GM19239 (cell line): ENCODE measurements around the gene MAN1C1.
A peak's percentile ranks its signal among the peaks of the same experiment; 100 is the strongest.
"Not testable (repeated sequence)": the region's sequence is repeated elsewhere in the genome, so short reads cannot be mapped to it uniquely, and the experiment has no call there.

ENCODE experiments used
- DNase-seq: peaks from one replicate; pipeline ENCODE4 v3.0.0; 2011; ENCODE audit warnings: low spot score; ENCODE audit not compliant: insufficient read length
- FAIRE-seq: peaks from 2 replicates; lab custom pipeline; 2011; peaks lifted over from hg19 to GRCh38; lab: Jason Lieb, UNC

MAN1C1 gene

GRCh38 chr1:25690396-25690956 is 73.9 kb downstream of the MAN1C1 start:
- DNase-seq (no peak), FAIRE-seq (no peak)

- no peak for FAIRE-seq
- no peak for DNase-seq
Observed at GRCh38 chr1:25691211-25691610, 74.6 kb downstream of the MAN1C1 start.

- FAIRE-seq (peak; percentile 23), DNase-seq (peak; percentile 45)
Observed at GRCh38 chr1:25692560-25692959, 76.0 kb downstream of the MAN1C1 start.

GRCh38 chr1:25694167-25695007 is 77.8 kb downstream of the MAN1C1 start:
- no peak for FAIRE-seq

GRCh38 chr1:25695090-25695770 is 78.6 kb downstream of the MAN1C1 start:
- FAIRE-seq (no peak), DNase-seq (no peak)

More at GRCh38 chr1:25694167-25695007, 77.8 kb downstream of the MAN1C1 start:
- DNase-seq, result no peak

GRCh38 chr1:25695771-25696311 is 79.2 kb downstream of the MAN1C1 start:
- FAIRE-seq (no peak), DNase-seq (no peak)

GRCh38 chr1:25696643-25697042 is 80.1 kb downstream of the MAN1C1 start:
- DNase-seq, FAIRE-seq: not testable (repeated sequence)

GRCh38 chr1:25697435-25698217 is 81.0 kb downstream of the MAN1C1 start:
- FAIRE-seq (no peak), DNase-seq (no peak)

GRCh38 chr1:25698252-25698651 is 81.7 kb downstream of the MAN1C1 start:
- FAIRE-seq (no peak), DNase-seq (no peak)

GRCh38 chr1:25699059-25699458 is 82.5 kb downstream of the MAN1C1 start:
- DNase-seq, FAIRE-seq: not testable (repeated sequence)

GRCh38 chr1:25699500-25700143 is 83.0 kb downstream of the MAN1C1 start:
- no peak for DNase-seq
- no peak for FAIRE-seq

- FAIRE-seq (no peak), DNase-seq (no peak)
Observed at GRCh38 chr1:25700144-25700523, 83.5 kb downstream of the MAN1C1 start.

- FAIRE-seq (no peak), DNase-seq (no peak)
Observed at GRCh38 chr1:25700626-25701025, 84.0 kb downstream of the MAN1C1 start.

- no peak for FAIRE-seq
Observed at GRCh38 chr1:25701030-25701785, 84.6 kb downstream of the MAN1C1 start.

GRCh38 chr1:25702101-25702775 is 85.6 kb downstream of the MAN1C1 start:
- DNase-seq, result no peak

More at GRCh38 chr1:25701030-25701785, 84.6 kb downstream of the MAN1C1 start:
- no peak for DNase-seq

GRCh38 chr1:25703041-25703440 is 86.5 kb downstream of the MAN1C1 start:
- DNase-seq (no peak), FAIRE-seq (no peak)

More at GRCh38 chr1:25702101-25702775, 85.6 kb downstream of the MAN1C1 start:
- FAIRE-seq, result no peak

- no peak for DNase-seq
- no peak for FAIRE-seq
Observed at GRCh38 chr1:25703671-25704266, 87.2 kb downstream of the MAN1C1 start.

GRCh38 chr1:25704267-25704691 is 87.7 kb downstream of the MAN1C1 start:
- no peak for FAIRE-seq
- no peak for DNase-seq
